Esophagus mucosa (tissue), 1 donor: ENCODE data around the gene HBM. TPM values are rescaled to one million over a fixed set of nuclear protein-coding genes. Genes with fewer than 3 reads are reported as not detected.
"Not testable (repeated sequence)": the region's sequence is repeated elsewhere in the genome, so short reads cannot be mapped to it uniquely, and the experiment has no call there.

ENCODE experiments used
- ATAC-seq: fragments of 200-7000 bp; cut with Tn5 transposase; one replicate; pipeline ENCODE4 v1.9.1; 2020
- total RNA-seq: library from RNA; stranded (reverse); gene quantifications from one replicate; pipeline ENCODE4 v1.2.4, GENCODE V29; 2023
- donor health status: DM: yes; HTN: yes; CAD: no.

HBM gene
- total RNA-seq = not detected

DNA sequence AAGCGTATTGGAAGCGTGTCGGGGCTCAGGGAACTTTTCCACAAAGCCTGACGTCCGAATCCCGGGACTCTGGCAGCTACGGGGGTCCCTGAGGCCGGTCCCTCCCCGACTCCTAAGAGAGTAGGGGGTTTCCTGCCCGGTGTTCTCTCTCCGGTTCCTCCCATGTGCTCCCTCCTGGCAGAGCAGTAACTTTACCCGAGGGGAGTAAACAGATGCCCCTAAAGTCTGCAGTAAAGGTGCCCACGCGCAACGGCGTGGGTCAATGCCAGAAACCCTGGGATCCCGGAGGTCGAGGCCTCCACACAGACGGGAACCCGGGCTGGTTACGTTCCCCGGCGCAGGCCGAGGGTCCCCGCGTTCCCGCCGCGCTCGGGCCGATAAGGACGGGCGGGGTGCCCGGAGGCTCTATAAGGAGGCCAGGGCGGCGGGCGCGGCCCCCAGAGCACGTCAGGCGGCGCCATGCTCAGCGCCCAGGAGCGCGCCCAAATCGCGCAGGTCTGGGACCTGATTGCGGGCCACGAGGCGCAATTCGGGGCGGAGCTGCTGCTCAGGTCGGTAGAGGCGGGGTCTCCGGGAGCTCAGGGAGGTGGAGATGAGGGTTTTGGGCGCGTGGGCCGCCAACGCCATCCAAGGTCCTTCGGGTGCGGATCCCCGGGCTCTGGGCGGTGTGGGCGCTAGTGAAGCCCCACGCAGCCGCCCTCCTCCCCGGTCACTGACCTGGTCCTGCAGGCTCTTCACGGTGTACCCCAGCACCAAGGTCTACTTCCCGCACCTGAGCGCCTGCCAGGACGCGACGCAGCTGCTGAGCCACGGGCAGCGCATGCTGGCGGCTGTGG is at the start of gene HBM:
HBM (plus strand) TSS at position 440 of the 836 bp plus-strand sequence; CDS start at position 460, 20 bp downstream.
- ATAC-seq = peak; percentile 4

GRCh38 chr16:116015-116414 is 49.8 kb upstream of the HBM start:
- no peak for ATAC-seq

DNA sequence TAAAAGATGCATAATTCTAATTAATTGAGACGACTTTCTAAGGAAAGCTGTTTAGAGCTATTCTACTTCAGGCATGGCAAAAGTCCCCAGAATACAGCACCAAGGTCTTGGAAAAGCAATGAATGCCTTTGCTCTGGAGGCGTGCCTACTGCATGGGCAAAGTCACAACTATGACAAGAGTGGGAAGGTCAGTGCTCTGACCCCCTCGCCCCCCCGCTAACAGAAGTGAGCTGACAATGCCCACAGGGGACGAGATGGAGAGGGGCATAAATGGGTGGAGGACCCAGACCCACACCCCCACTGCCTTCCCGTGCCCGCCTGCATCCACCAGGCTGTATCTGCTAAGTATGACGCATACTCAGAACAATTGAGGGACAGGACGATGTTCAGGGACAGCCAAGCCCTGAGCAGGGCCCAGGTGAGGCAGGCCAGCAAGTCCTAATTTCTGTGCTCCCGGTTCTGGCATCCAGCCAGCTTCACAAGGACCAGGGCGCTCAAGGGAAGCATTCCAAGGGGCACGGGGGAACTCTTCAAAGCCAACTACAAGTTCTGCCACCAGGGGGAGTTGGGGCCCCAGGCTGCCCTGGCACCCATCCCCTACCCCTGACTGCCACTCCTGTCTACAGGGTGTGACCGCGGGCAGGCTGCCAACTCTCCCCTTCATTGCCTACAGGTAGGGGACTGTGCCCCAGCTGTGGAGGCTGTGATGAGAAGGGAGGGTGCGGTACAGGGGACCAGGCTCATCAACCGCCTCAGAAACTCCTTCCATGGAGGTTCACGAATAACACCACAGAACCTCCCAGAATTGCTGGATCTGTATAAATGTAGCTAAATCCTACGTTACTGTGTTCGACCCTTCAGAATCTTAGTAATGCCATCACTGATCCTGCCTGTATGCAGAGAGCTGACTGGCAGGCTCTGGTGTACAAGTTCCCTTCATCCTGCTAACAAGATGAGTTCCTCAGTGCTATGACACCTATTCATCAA is 48.1 kb upstream of the HBM start:
- ATAC-seq = peak; percentile 64

DNA sequence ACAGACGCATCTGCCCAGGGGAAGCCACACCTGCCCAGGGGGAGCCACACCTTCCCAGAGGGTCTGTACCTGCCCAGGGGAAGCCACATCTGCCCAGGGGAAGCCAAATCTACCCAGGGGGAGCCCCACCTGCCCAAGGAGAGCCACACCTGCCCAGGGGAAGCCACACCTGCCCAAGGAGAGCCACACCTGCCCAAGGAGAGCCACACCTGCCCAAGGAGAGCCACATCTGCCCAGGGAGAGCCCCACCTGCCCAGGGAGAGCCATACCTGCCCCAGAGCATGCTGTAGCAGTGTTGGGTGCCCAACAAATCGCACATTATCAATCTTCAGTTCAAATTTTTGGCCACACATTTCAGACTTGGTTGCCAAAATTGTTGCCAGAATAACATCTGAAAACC is 46.9 kb upstream of the HBM start:
- ATAC-seq = peak; percentile 31

DNA sequence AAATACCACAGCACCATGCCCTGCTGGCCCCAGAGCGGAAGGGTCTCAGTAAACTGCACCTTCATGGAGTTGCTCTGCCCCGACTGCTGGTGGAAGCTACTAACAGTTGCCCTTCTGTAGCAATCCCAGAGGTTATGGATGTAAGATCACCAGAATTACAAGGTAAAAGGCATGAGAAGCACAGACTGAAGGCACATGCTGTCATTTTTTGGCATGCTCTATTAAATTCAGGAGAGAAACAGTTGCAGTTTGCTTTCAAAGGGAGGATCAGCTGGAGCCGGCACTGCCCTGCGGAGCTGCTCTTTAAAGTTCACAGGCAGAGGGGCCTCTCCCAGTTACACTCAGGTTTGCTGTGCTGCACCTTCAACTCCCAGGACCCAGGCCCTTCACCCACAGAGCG is 46.5 kb upstream of the HBM start:
- no peak for ATAC-seq

- ATAC-seq = no peak
Measured at GRCh38 chr16:119835-120491, 45.8 kb upstream of the HBM start.

DNA sequence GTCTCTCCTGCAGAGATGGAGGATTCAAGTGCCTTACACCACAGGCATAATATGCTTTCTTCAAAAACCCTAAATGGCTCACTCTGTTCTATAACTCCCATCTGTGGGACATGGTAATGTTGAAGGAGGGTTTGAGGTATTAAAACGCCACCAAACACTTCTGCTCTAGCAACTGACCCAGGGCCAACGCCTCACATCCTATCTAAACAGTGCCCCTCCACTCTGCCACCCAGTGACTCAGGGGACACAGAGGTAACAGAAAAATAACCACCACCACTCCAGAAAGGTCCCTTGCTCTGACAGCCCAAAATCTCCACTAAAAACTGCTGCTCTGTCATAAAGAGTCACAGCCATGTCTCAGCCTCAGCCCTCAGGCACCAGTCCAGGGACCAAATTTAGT is 45.0 kb upstream of the HBM start:
- no peak for ATAC-seq

DNA sequence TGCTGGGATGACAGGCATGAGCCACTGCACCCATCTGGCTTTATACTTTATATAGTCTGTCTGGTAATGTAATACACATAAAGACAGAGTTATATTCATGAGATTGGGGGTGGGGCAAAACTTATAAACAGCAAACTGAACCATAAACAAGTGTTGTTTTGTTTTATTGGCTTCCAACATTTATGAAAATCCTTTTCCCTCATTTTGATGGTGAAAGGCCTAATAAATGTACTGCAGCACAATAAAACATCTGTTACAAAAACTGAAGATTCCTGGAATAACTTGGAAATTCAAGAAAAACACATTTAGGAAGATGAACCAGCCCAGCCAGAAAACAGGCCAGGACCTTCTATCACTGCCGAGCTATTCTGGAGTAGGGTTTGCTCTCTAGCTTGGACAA is 43.4 kb upstream of the HBM start:
- no peak for ATAC-seq

GRCh38 chr16:123558-124350 is 42.0 kb upstream of the HBM start:
- not testable (repeated sequence) for ATAC-seq

- no peak for ATAC-seq
Measured at GRCh38 chr16:125011-125410, 40.8 kb upstream of the HBM start.

DNA sequence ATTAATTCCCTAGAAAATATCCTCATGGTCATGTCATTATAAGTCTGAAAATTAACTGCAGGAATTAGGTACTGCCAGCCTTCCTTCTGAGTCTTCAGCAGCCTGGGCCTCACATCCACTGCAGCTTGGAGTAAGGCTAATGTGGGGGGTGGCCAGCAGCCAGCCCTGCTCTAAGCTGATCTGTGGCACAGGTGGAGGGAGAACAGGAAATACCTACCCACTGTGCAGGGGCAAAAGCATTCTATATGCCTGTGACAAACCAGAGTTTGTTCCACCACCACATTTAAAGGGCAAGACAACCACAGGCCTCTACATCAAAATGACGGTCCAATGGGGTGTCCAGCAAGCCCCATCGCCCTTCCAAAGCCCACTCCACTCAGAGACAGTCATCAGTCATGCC is 36.7 kb upstream of the HBM start:
- ATAC-seq = no peak

- ATAC-seq = no peak
Measured at GRCh38 chr16:130533-131173, 35.1 kb upstream of the HBM start.

- ATAC-seq = no peak
Measured at GRCh38 chr16:132120-132519, 33.7 kb upstream of the HBM start.

GRCh38 chr16:133716-134115 is 32.1 kb upstream of the HBM start:
- no peak for ATAC-seq

DNA sequence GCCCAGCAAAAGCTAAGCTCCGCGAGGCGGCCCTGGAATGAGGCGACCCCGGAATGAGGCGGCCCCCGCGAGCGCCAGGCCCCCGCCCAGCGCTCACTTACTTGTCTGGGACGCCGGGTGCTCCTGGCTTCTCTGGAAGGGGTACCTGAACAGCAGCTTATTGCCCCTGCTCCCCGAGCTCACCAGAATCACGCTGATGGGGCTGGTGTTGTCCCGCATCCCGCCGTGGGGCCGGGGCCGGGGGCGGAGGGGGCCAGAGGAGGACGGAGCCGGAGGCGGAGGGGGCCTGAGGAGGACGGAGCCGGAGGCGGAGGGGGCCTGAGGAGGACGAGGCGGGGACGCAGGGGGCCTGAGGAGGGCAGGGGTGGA is 27.7 kb upstream of the HBM start:
- ATAC-seq = peak; percentile 47

DNA sequence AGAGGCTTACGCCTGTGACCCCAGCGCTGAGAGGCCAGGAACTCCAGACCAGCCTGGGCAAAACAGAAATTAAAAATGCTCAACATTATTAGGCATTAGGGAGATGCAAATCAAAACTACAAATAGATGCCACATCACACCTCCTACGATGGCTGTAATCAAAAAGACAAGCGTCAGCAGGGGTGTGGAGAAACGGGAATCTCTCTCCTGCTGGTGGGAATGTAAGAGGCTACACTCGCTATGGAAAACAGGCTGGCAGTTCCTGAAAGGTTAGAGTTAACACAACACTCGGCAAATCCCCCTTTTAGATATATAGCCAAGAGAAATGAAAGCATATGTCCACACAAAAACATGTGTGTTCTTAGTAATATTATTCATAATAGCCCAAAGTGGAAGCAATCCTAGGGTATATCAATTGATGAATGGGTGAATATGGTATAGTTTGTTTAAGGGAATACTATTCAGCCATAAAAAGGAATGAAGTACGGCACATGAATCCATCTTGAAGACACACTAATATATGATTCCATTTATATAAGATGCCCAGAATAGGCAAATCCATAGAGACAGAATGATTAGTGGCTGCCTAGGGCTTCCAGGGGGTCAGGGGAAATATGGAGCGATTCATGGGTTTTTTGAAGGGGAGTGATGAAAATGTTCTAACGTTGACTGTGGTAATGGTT is 25.5 kb upstream of the HBM start:
- no peak for ATAC-seq

- ATAC-seq = no peak
Measured at GRCh38 chr16:142405-142967, 23.3 kb upstream of the HBM start.

GRCh38 chr16:143047-143446 is 22.7 kb upstream of the HBM start:
- no peak for ATAC-seq

DNA sequence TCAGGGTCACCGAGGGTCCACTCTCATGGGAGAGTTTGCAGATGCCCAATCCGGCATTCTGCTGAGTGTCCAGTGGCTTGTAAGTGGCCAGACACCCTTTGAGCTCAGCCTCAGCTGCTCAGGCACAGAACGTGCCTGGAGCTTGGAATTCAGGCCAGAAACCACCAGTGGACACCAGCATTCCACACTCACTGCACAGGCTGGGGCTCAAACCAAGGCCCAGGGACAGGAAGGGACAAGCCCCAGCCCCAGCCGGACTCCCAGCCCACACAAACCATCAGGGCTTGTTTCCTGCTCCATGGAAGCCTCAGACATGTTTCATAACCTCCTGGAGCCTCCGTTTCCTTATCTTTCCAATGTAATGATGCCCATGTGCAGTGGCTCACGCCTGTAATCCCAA is 22.3 kb upstream of the HBM start:
- no peak for ATAC-seq

DNA sequence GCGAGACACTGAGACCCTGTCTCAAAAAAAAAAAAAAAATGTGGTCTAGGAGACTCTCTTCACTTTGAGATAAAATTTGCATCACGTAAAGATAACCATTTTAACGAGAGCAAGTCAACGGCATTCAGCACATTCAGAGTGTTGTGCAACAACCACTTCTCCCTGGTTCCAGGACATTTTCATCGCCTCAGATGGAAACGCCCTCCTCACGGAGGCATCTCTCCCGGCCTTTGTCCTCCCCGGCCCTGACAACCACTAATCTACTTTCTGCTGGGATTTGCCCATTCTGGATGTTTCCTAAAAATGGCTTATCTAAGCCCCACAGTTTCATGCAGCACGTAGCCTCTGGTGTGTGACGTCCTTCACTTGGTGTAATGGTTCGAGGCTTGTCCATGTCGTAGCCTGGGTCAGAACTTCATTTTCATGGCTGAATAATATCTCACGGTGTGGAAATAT is 21.0 kb upstream of the HBM start:
- ATAC-seq = no peak

DNA sequence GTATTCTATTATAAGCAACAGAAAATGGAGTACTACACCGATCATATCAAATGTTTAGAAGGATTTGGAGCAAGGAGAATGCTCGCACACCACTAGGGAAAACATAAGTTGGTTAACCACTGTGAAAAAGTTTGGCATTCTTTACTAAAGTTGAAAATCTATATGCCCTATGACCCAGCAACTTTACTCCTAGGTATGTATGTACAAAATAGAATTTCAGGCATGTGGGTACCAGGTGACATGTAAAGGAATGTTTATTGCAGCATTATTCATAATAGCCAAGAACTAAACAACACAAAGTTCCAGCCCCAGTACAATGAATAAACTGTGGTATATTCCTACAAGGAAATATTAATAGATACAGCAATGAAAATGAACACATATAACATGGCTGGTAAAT is 19.1 kb upstream of the HBM start:
- ATAC-seq = no peak
